Fibroblast of skin of left quadriceps (primary cell): ENCODE results near the gene CENPS.
"Not testable (repeated sequence)": the region's sequence is repeated elsewhere in the genome, so short reads cannot be mapped to it uniquely, and the experiment has no call there.

Source experiments
- DNase-seq, 2 experiments: peaks; one replicate each; pipeline ENCODE4 v3.0.0-alpha.2; 2013; ENCODE audit warnings: low read depth in 2 of 2

The CENPS gene

DNA sequence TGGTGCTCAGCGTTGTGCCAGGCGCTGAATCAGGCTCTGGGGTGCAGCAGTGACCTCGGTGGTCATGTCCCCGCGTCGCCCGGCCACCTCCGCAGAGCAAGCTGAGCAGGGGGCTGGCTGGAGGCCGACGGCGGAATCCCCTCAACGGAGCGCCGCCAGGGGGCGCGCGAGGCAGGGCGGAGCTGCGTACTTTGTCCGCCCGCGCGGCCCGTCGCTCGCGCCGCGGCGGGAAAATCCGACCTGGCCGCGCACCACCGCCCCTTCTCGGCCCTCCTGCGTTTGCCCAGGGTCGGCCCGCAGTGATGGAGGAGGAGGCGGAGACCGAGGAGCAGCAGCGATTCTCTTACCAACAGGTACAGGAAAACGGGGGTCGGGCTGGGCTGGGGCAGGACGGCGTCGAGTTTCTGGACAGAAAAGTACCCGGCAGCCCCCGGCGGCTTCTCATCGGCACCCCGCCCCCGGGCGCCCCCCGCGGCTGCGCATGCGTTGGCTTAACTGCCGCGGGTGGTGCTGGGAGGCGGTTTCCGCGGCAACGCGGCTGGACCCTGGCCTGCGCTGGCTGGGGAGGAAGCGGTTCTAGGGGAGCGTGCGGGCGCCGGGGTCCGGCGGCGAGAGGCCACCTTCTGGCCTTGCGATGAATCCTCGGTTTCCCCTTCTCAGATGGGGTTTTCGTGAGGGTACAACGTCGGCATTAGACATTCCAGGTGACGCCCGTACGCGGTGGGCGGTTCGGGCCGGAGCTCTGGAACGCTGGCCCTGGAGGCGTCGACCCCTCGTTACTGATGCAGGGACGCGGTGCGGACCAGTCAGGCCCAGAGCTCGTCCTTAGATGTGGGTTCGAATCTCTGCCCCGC is at the start of gene CENPS:
CENPS (plus strand) TSS at position 218 of the 854 bp plus-strand sequence; CDS start at position 303, 85 bp downstream.
- peak; percentile 65 to 66 for DNase-seq

GRCh38 chr1:10380594-10381275 is 49.5 kb upstream of the CENPS start:
- peak; percentile 55 to 57 for DNase-seq

GRCh38 chr1:10383630-10384029 is 46.6 kb upstream of the CENPS start:
- DNase-seq, result no peak

DNA sequence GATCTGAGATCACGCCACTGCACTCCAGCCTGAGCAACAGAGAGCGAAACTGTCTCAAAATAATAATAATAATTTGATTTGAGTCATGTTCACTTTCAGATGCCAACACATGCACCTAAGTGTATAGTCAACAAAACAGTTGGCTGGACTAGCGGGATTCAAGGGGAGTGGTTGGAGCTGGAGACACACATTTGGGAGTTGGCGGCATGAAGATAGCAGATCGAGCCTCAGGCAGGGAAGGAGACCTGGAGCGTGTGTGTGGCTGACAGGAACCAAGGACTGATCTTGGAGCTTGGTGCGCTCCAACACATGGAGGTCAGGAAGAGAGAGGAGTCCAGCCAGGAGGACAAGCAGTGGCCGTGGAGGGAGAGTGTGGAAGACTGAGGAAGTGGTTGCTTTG is 46.0 kb upstream of the CENPS start:
- no peak for DNase-seq

- DNase-seq, result no peak
Observed at GRCh38 chr1:10386761-10387676, 43.2 kb upstream of the CENPS start.

DNA sequence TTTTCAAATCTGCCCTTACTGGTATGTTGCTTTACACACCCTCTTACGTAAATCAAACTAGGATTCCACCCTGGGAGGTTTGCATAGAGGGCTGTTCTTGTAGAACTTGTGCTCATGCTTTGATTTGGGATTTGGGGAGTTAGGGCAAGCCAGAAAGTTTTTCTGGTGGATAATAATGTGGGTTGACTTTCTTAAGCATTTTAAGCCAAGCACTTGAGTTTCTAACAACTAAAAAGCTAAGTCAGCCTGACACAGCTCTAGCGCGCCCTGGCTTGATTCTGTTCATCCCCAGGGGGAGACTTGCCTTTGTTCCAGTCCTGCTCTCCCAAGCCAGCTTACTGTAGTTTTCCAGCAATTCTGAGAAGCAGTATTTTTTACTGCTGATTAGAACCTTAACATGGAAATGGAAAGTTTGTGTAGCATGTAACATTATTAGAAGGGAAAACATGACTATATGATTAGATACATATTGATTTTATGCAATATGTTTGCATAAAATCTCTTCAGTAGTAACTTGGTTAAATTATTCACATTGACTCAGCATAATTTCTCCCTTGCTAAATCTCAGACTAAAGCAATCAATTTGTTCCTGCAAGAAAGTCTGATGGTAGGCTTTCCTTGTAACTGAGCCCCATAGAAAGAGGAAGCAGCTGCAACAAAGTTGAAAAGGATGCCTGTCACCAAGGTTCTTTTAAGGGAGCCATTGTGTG is 42.4 kb upstream of the CENPS start:
- peak; percentile 58 to 62 for DNase-seq

GRCh38 chr1:10388387-10388715 is 41.9 kb upstream of the CENPS start:
- no peak for DNase-seq

- DNase-seq, result no peak
Observed at GRCh38 chr1:10389271-10389973, 40.8 kb upstream of the CENPS start.

- no peak for DNase-seq
Observed at GRCh38 chr1:10396870-10397269, 33.4 kb upstream of the CENPS start.

GRCh38 chr1:10398278-10398733 is 31.9 kb upstream of the CENPS start:
- no peak for DNase-seq

- DNase-seq, result peak; percentile 96 to 97
Observed at GRCh38 chr1:10398734-10399443, 31.3 kb upstream of the CENPS start, which contains the start of gene PGD. TSS of gene PGD (plus strand) at chr1:10399064. CDS start at chr1:10399118, 54 bp downstream.

DNA sequence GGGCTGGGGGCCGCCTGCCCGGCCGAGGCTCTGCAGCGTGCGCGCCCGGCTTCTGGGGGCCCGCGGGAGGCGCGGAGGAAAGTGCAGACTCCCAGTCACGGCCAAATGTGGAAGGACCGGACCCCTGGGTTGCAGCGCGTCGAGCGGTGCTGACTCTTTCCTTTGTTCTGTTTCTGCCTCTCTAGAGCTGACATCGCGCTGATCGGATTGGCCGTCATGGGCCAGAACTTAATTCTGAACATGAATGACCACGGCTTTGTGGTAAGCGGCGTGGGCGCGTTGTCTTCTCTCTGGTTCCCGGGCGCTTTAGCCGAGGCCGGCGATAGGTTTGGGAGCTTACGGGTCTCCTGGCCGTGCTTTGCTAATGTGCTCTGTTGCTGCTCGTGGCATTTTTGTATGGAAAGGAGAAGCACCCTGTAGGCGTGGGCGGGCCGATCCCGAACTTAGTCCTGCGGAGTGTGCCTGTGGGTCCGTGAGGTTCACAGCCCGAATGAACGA is 30.7 kb upstream of the CENPS start:
- DNase-seq, result no peak

GRCh38 chr1:10400013-10400412 is 30.2 kb upstream of the CENPS start:
- DNase-seq, result no peak

DNA sequence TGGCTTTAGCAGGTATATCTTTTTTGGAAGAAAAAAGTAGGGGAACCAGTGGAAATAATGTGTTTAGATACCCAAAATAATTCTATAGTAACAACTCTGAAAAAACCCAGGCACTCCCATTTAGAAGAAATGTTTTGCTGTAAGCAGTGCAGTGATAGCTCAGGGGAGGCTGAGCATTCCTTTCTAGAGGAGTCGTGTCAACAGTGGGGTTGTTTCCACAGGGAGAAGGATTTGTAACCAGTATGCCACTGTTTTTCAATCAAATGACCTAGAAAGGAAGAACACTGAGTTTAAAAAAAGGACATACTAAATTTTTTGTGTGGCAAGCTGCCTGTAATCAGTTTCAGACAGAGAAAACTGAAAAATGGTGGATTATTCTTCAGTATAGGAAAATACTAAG is 29.0 kb upstream of the CENPS start:
- DNase-seq, result no peak

GRCh38 chr1:10402729-10403274 is 27.4 kb upstream of the CENPS start:
- DNase-seq, result no peak

GRCh38 chr1:10407201-10407600 is 23.0 kb upstream of the CENPS start:
- no peak for DNase-seq

GRCh38 chr1:10415211-10415930 is 14.9 kb upstream of the CENPS start:
- no peak for DNase-seq

GRCh38 chr1:10415967-10416366 is 14.3 kb upstream of the CENPS start:
- DNase-seq, result not testable (repeated sequence)

DNA sequence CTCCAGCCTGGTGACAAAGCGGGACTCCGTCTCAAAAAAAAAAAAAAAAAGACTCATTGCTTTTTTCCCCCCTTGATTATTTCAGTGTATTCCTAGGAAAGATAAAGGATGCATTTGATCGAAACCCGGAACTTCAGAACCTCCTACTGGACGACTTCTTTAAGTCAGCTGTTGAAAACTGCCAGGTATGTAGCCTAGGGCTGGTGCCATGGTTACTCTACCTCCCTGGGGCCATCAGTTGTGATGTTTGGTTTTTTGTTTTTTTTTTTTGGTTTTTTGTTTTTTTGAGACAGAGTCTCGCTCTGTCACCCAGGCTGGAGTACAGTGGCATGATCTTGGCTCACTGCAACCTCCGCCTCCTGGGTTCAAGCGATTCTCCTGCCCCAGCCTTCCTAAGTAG is 11.5 kb upstream of the CENPS start:
- not testable (repeated sequence) for DNase-seq
